Measurements from ENCODE around the gene ARHGEF10L. TPM values are rescaled to one million over a fixed set of nuclear protein-coding genes. Genes with fewer than 3 reads are reported as not detected.

ARHGEF10L gene
- total RNA-seq, 1 experiment from 2014 or later: 10.5 TPM

Other genes with a start within 250 kb of the ARHGEF10L start
- not detected in 2 replicates for gene PADI4, start 231.5 kb upstream of the ARHGEF10L start, total RNA-seq (2014; rRNA removed; shearing (Covaris generic))
- gene PADI6, start 167.5 kb upstream of the ARHGEF10L start, total RNA-seq (2014; rRNA removed; shearing (Covaris generic)): not detected in 2 replicates
- 169 and 170 TPM in 2 replicates for gene RCC2, start 100.0 kb upstream of the ARHGEF10L start, total RNA-seq (2014; rRNA removed; shearing (Covaris generic))
- gene ACTL8, start 215.6 kb downstream of the ARHGEF10L start, total RNA-seq (2014; rRNA removed; shearing (Covaris generic)): 0.08 and 0.13 TPM in 2 replicates